Globus pallidus (tissue), 1 donor: Measurements from ENCODE around the gene STT3A.

Experiments
- DNase-seq: peaks from one replicate; pipeline ENCODE4 v3.0.0-alpha.2; 2015; ENCODE audit warnings: low spot score

The STT3A gene

GRCh38 chr11:125663910-125664309 lies 71.3 kb downstream of the STT3A start:
- DNase-seq = no peak

DNA sequence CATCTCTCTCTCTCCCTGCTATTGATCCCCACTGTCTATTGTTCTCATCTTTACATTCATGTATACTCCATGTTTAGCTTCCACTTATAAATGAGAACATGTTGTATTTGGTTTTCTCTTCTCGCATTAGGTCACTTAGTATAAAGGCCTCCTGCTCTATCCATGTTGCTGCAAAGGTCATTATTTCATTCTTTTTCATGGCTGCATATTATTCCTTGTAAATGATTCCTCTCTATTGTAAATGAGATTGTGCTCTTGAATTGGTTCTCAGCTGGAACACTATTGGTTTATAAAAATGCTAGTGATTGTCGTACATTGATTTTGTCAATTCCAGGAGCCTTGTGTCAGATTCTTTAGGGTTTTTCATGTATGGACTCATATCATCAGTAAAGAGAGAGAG lies 74.5 kb downstream of the STT3A start:
- no peak for DNase-seq

DNA sequence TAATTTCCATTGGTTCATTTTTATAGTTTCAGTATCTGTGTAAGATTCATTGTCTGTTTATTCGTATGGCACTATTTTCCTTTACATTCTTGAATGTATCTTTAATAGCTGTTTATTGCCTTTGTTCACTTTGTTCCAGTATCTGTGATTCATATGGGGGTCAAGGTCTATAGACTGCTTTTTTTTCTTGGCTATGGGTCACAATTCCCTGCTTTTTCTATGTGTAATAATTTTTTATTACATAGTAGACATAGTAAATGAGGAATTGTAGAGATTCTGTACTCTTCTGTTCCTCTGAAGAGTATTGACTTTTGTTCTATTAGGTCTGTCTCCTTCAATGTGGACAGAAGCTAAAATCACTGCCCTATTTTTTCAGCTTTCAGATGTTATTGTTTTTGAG lies 77.5 kb downstream of the STT3A start:
- DNase-seq = no peak

DNA sequence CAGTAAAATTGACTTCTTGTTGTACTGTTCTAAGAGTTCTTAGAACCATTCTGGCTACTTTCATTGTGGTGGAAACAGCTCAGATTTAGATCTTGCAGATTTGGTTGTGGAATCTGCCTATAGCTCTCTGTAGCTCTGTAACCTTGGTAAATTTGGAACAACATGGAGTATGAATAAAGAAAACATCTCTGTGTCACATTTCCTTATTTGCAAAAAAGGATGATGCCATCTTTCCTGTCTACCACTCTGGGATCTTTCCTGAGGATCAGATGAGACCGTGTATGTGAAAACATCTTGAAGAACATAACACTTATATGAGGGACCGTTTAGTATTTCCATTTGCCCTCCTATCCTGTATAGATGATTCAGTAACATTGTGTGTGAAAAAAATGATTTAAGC lies 78.9 kb downstream of the STT3A start:
- DNase-seq = no peak
